ENCODE results near the gene RPS6KB2. TPM values are rescaled to one million over a fixed set of nuclear protein-coding genes. Genes with fewer than 3 reads are reported as not detected.

The RPS6KB2 gene
- polyA plus RNA-seq, 1 experiment = 59.9 TPM

- POLR2A ChIA-PET = no interaction called here
- peaks cover 33% of the 10 kb centered on the region for H3K36me3 ChIP-seq (ENCODE audit: control insufficient read depth, insufficient read depth, low read length)
Measured at GRCh38 chr11:67432655-67433349, 4.5 kb downstream of the RPS6KB2 start.

GRCh38 chr11:67433536-67434394, 5.5 kb downstream of the RPS6KB2 start:
- POLR2A ChIA-PET = no interaction called here

More at GRCh38 chr11:67432655-67433349, 4.5 kb downstream of the RPS6KB2 start:
- TF ChIP-seq CTCF (IDR thresholded peaks at IDR 0.05; ENCODE audit: insufficient read depth, low read depth, low read length) = no peak
- DNase-seq (ENCODE audit: low read depth) = no peak
- Histone ChIP-seq H3K27me3 (ENCODE audit: control insufficient read depth, insufficient read depth, low read length) (no peaks in the 10 kb centered on the region), H3K4me3 (ENCODE audit: low read depth, low read length) (no peak overlapping the region)
- CTCF ChIA-PET = no interaction called here

GRCh38 chr11:67434395-67434881, 6.1 kb downstream of the RPS6KB2 start:
- Histone ChIP-seq H3K27me3 (ENCODE audit: control insufficient read depth, insufficient read depth, low read length) (no peaks in the 10 kb centered on the region), H3K4me3 (ENCODE audit: low read depth, low read length) (no peak overlapping the region), H3K36me3 (ENCODE audit: control insufficient read depth, insufficient read depth, low read length) (peaks cover 37% of the 10 kb centered on the region)
- no peak for TF ChIP-seq CTCF (IDR thresholded peaks at IDR 0.05; ENCODE audit: insufficient read depth, low read depth, low read length)
- no peak for DNase-seq (ENCODE audit: low read depth)
- ChIA-PET POLR2A (no interaction called here), CTCF (no interaction called here)

More at GRCh38 chr11:67433536-67434394, 5.5 kb downstream of the RPS6KB2 start:
- TF ChIP-seq CTCF (IDR thresholded peaks at IDR 0.05; ENCODE audit: insufficient read depth, low read depth, low read length) = no peak
- H3K27me3 ChIP-seq (ENCODE audit: control insufficient read depth, insufficient read depth, low read length) = no peaks in the 10 kb centered on the region
- CTCF ChIA-PET = no interaction called here
- peaks cover 35% of the 10 kb centered on the region for H3K36me3 ChIP-seq (ENCODE audit: control insufficient read depth, insufficient read depth, low read length)
- H3K4me3 ChIP-seq (ENCODE audit: low read depth, low read length) = no peak overlapping the region
- no peak for DNase-seq (ENCODE audit: low read depth)

- H3K4me3 ChIP-seq (ENCODE audit: low read depth, low read length) = no peak overlapping the region
- POLR2A ChIA-PET = no interaction called here
- no peaks in the 10 kb centered on the region for H3K27me3 ChIP-seq (ENCODE audit: control insufficient read depth, insufficient read depth, low read length)
- no peak for TF ChIP-seq CTCF (IDR thresholded peaks at IDR 0.05; ENCODE audit: insufficient read depth, low read depth, low read length)
- H3K36me3 ChIP-seq (ENCODE audit: control insufficient read depth, insufficient read depth, low read length) = peaks cover 38% of the 10 kb centered on the region
- DNase-seq (ENCODE audit: low read depth) = no peak
- CTCF ChIA-PET = no interaction called here
Measured at GRCh38 chr11:67435031-67435726, 6.9 kb downstream of the RPS6KB2 start.
